DOHH2 (cell line): ENCODE results near the gene TAPBPL.
"Not testable (repeated sequence)": the region's sequence is repeated elsewhere in the genome, so short reads cannot be mapped to it uniquely, and the experiment has no call there.

Source experiments
- H3F3A ChIP-seq: fragments of 200-600 bp; sonication (generic), shearing (Covaris generic); 2 replicates; pipeline ENCODE4 v1.6.0; 2016; ENCODE audit warnings: antibody characterized with exemption, mild to moderate bottlenecking; ENCODE audit not compliant: control insufficient read depth, insufficient read depth
- H3K27ac ChIP-seq: fragments of 200-600 bp; sonication (generic); 2 replicates; pipeline ENCODE4 v1.5.1; 2014; ENCODE audit warnings: low read depth, mild to moderate bottlenecking, low read length, moderate library complexity
- H3K27me3 ChIP-seq: fragments of 200-600 bp; sonication (generic); 2 replicates; pipeline ENCODE4 v1.6.1; 2014; ENCODE audit warnings: mild to moderate bottlenecking, low read length, mixed read lengths; ENCODE audit not compliant: control insufficient read depth
- H3K36me3 ChIP-seq: fragments of 200-600 bp; sonication (generic); 2 replicates; pipeline ENCODE4 v1.6.1; 2014; ENCODE audit warnings: mild to moderate bottlenecking, low read length, moderate library complexity, mixed read lengths; ENCODE audit not compliant: control insufficient read depth
- H3K4me1 ChIP-seq: fragments of 200-600 bp; sonication (generic); 2 replicates; pipeline ENCODE4 v1.6.1; 2014; ENCODE audit warnings: mild to moderate bottlenecking, low read length, mixed read lengths; ENCODE audit not compliant: control insufficient read depth
- H3K4me2 ChIP-seq: fragments of 200-600 bp; sonication (generic); 2 replicates; pipeline ENCODE4 v1.6.0; 2014; ENCODE audit warnings: mild to moderate bottlenecking, low read length, moderate library complexity
- H3K4me3 ChIP-seq: fragments of 200-600 bp; sonication (generic); 2 replicates; pipeline ENCODE4 v1.5.1; 2014; ENCODE audit warnings: mild to moderate bottlenecking, low read length, mixed read lengths
- H3K79me2 ChIP-seq: fragments of 200-600 bp; sonication (generic); 2 replicates; pipeline ENCODE4 v1.6.1; 2014; ENCODE audit warnings: mild to moderate bottlenecking, low read length, mixed read lengths; ENCODE audit not compliant: control insufficient read depth
- H3K9me2 ChIP-seq: fragments of 200-600 bp; sonication (generic); replicated peaks from 2 replicates; pipeline ENCODE4 v1.6.1; 2014; ENCODE audit warnings: mild to moderate bottlenecking, low read length, mixed read lengths; ENCODE audit not compliant: control insufficient read depth
- H3K9me3 ChIP-seq: fragments of 200-600 bp; sonication (generic); 2 replicates; pipeline ENCODE4 v1.6.1; 2014; ENCODE audit warnings: antibody characterized with exemption, low read length, mixed read lengths; ENCODE audit not compliant: control insufficient read depth, insufficient read depth
- H4K20me1 ChIP-seq: fragments of 200-600 bp; sonication (generic); 2 replicates; pipeline ENCODE4 v1.6.0; 2014; ENCODE audit warnings: low read depth, mild to moderate bottlenecking, antibody characterized with exemption, low read length, moderate library complexity; ENCODE audit not compliant: control insufficient read depth, insufficient read depth
- EZH2phosphoT487 ChIP-seq: fragments of 200-600 bp; sonication (generic); IDR thresholded peaks from 2 replicates; pipeline ENCODE4 v1.6.1; 2017; ENCODE audit warnings: borderline replicate concordance, mild to moderate bottlenecking, antibody characterized with exemption, low read length, moderate library complexity, mixed read lengths
- TF ChIP-seq, protein P1 (sequence below): fragments of 200-600 bp; sonication (generic); IDR thresholded peaks from one replicate; pipeline ENCODE4 v1.5.1; 2014; ENCODE audit warnings: antibody characterized with exemption, mild to moderate bottlenecking, low read depth, low read length; ENCODE audit not compliant: poor library complexity, severe bottlenecking

Gene TAPBPL

GRCh38 chr12:6489449-6489848 lies 37.6 kb downstream of the TAPBPL start:
- no peak overlapping the region for H3K4me3 ChIP-seq
- H3K27me3 ChIP-seq = no peaks in the 10 kb centered on the region
- H3K4me1 ChIP-seq = peaks cover 8% of the 10 kb centered on the region
- H3F3A ChIP-seq = peaks cover 13% of the 10 kb centered on the region
- peaks cover 34% of the 10 kb centered on the region for H3K36me3 ChIP-seq
- peaks cover 22% of the 10 kb centered on the region for H3K79me2 ChIP-seq
- no peak overlapping the region for H3K27ac ChIP-seq
- no peaks in the 10 kb centered on the region for H3K9me2 ChIP-seq
- no peak overlapping the region for H3K4me2 ChIP-seq
- TF ChIP-seq, protein P1, sequence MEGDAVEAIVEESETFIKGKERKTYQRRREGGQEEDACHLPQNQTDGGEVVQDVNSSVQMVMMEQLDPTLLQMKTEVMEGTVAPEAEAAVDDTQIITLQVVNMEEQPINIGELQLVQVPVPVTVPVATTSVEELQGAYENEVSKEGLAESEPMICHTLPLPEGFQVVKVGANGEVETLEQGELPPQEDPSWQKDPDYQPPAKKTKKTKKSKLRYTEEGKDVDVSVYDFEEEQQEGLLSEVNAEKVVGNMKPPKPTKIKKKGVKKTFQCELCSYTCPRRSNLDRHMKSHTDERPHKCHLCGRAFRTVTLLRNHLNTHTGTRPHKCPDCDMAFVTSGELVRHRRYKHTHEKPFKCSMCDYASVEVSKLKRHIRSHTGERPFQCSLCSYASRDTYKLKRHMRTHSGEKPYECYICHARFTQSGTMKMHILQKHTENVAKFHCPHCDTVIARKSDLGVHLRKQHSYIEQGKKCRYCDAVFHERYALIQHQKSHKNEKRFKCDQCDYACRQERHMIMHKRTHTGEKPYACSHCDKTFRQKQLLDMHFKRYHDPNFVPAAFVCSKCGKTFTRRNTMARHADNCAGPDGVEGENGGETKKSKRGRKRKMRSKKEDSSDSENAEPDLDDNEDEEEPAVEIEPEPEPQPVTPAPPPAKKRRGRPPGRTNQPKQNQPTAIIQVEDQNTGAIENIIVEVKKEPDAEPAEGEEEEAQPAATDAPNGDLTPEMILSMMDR = no peak
- no peak for TF ChIP-seq EZH2phosphoT487
- H3K9me3 ChIP-seq = no peaks in the 10 kb centered on the region
- H4K20me1 ChIP-seq = no peaks in the 10 kb centered on the region

- peaks cover 17% of the 10 kb centered on the region for H3K4me1 ChIP-seq
- not testable (repeated sequence) for H3K27me3 ChIP-seq, H3K4me3 ChIP-seq, H3K9me2 ChIP-seq, H3K27ac ChIP-seq, H3K9me3 ChIP-seq, H4K20me1 ChIP-seq, H3K4me2 ChIP-seq
- H3F3A ChIP-seq = peaks cover 16% of the 10 kb centered on the region
- peaks cover 34% of the 10 kb centered on the region for H3K79me2 ChIP-seq
- peaks cover 46% of the 10 kb centered on the region for H3K36me3 ChIP-seq
Observed at GRCh38 chr12:6490673-6491072, 38.8 kb downstream of the TAPBPL start.

GRCh38 chr12:6492838-6493496 lies 41.1 kb downstream of the TAPBPL start, which contains the start of gene MRPL51:
Gene MRPL51 (minus strand): TSS chr12:6493262. CDS start chr12:6493136, 126 bp downstream.
- Histone ChIP-seq H3K79me2 (peaks cover 57% of the 10 kb centered on the region), H3K27ac (peak within 1 kb of the TSS; percentile 95), H3K36me3 (peaks cover 69% of the 10 kb centered on the region), H3K4me3 (peak within 1 kb of the TSS; percentile 87), H3K4me1 (peaks cover 35% of the 10 kb centered on the region), H4K20me1 (no peaks in the 10 kb centered on the region), H3K9me2 (no peaks in the 10 kb centered on the region), H3K9me3 (no peaks in the 10 kb centered on the region), H3F3A (peaks cover 16% of the 10 kb centered on the region), H3K27me3 (no peaks in the 10 kb centered on the region), H3K4me2 (peak within 1 kb of the TSS; percentile 95)
- TF ChIP-seq, protein P1 = no peak
- no peak for TF ChIP-seq EZH2phosphoT487

DNA sequence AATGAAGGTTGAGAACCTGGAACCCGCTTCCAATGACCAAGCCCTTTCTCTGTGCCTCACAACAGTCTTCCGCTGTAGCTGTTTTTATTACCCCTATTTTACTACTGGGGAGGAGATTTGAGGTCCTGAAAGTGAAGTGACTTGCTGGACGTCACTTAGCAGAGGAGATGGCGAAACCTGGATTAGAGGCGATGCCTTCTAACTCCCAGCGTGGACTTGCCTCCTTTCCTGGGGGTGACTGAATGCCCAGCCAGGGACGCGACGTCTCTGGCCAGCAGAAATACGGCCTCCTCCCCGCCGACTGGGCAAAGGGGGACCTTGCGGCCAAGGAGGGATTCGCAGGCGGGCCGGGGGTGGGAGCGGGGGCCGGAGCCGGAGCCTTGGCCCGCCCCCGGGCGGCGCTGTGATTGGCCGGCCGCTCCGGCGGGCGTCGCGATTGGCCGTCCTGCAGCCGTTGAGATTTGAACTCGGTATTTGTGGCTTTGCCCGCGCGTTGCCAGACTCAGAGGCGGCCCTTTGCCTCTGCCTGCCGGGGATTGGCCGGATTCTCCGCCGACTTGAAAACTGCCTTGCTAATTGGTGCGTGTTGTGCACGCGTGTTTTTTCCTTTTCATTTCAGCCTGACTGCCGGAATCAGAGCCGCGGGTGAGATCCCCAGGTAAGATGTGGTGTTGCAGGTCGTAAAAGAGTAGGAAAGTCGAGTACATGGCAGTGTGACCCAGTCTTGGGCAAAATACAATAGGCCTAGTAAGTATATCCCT lies 41.8 kb downstream of the TAPBPL start, which contains the start of gene NCAPD2:
TSS of gene NCAPD2 (plus strand) at position 606 of the 761 bp plus-strand sequence. CDS start 997 bp downstream, outside the sequence.
- TF ChIP-seq EZH2phosphoT487 = no peak
- TF ChIP-seq, protein P1 = no peak
- Histone ChIP-seq H3K4me1 (peaks cover 35% of the 10 kb centered on the region), H3K79me2 (peaks cover 64% of the 10 kb centered on the region), H3K4me3 (peak within 1 kb of the TSS; percentile 87), H3K36me3 (peaks cover 76% of the 10 kb centered on the region), H3K27me3 (no peaks in the 10 kb centered on the region), H3K9me3 (no peaks in the 10 kb centered on the region), H3K9me2 (no peaks in the 10 kb centered on the region), H3K27ac (peak within 1 kb of the TSS; percentile 95), H3F3A (peaks cover 16% of the 10 kb centered on the region), H4K20me1 (no peaks in the 10 kb centered on the region), H3K4me2 (peak within 1 kb of the TSS; percentile 95)
